Left ventricle myocardium inferior (tissue), 1 donor: Measurements from ENCODE around the gene TBC1D22A. TPM values are rescaled to one million over a fixed set of nuclear protein-coding genes. Genes with fewer than 3 reads are reported as not detected.

Experiments used
- DNase-seq: peaks from one replicate; pipeline ENCODE4 v3.0.0-alpha.2; 2020
- H3K27ac ChIP-seq: fragments of 200-600 bp; replicated peaks from 2 replicates; pipeline ENCODE4 v1.8.0; 2021
- H3K27me3 ChIP-seq: fragments of 200-600 bp; 2 replicates; pipeline ENCODE4 v1.8.0; 2021; ENCODE audit warnings: low read depth
- H3K36me3 ChIP-seq: fragments of 200-600 bp; 2 replicates; pipeline ENCODE4 v1.8.0; 2021
- H3K4me1 ChIP-seq: fragments of 200-600 bp; 2 replicates; pipeline ENCODE4 v1.8.0; 2021
- H3K4me3 ChIP-seq: fragments of 200-600 bp; 2 replicates; pipeline ENCODE4 v1.8.0; 2021; ENCODE audit warnings: mild to moderate bottlenecking, moderate library complexity
- H3K9me3 ChIP-seq: fragments of 200-600 bp; replicated peaks from 2 replicates; pipeline ENCODE4 v1.8.0; 2021
- intact Hi-C: fragments of 100-400 bp; cut with micrococcal nuclease; formaldehyde crosslinking; loops from one replicate; pipeline ENCODE4 v1.11.0; 2022
- total RNA-seq: library from RNA; stranded (reverse); fragmentation: NEBNext Ultra II Directional; extraction: Animal tissue kit (Norgen Biotek cat#: 25700); gene quantifications from one replicate; pipeline ENCODE4 v1.2.1, GENCODE V29; 2021
- TF ChIP-seq, protein P1 (sequence below): fragments of 200-600 bp; IDR thresholded peaks from 2 replicates; pipeline ENCODE4 v1.8.0; 2021; ENCODE audit warnings: antibody characterized with exemption, mild to moderate bottlenecking, borderline replicate concordance
- donor health status: DM: no; HTN: yes; CAD: no; lungs with severe emphysema.

TBC1D22A gene
- total RNA-seq, 1 donor from 2014 or later, result 16.2 TPM

DNA sequence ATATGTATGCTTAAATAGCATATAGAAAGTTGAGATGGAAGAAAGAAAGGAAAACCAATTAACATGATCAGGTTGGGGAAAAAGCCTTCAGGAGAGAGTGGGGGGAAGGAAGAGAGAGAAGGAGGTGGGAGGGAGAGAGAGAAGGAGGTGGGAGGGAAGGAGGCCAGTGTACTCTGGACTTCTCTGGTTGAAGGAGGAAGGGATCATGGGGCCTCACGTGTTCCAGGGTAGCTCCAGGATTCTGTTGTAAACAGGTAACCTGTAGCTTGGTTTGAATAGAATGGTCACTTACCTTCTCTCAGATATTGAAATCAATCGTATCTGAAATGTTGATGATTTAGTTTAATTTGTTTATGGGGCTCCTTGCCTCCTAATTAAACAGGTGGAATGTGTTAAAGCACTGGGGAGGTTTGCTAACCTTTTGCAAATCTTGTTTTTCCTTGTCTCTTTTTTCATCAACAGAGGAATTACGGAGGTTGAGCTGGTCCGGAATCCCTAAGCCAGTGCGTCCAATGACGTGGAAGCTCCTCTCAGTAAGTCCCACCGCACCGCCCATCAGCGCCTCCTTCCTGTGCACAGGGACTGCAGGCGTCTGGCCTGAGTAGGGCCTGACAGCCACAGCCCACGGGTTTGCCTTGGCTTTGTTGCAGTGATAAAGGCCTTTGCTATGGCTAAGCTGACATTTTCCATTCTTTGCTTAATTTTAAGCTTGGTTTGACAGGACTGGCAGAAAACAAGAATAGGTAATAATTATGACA, 115.9 kb downstream of the TBC1D22A start:
- DNase-seq, result no peak
- Histone ChIP-seq H3K9me3 (peaks cover 2% of the 10 kb centered on the region), H3K27me3 (no peaks in the 10 kb centered on the region), H3K36me3 (no peaks in the 10 kb centered on the region), H3K27ac (no peak overlapping the region), H3K4me1 (peaks cover 34% of the 10 kb centered on the region), H3K4me3 (no peak overlapping the region)
- TF ChIP-seq, protein P1, sequence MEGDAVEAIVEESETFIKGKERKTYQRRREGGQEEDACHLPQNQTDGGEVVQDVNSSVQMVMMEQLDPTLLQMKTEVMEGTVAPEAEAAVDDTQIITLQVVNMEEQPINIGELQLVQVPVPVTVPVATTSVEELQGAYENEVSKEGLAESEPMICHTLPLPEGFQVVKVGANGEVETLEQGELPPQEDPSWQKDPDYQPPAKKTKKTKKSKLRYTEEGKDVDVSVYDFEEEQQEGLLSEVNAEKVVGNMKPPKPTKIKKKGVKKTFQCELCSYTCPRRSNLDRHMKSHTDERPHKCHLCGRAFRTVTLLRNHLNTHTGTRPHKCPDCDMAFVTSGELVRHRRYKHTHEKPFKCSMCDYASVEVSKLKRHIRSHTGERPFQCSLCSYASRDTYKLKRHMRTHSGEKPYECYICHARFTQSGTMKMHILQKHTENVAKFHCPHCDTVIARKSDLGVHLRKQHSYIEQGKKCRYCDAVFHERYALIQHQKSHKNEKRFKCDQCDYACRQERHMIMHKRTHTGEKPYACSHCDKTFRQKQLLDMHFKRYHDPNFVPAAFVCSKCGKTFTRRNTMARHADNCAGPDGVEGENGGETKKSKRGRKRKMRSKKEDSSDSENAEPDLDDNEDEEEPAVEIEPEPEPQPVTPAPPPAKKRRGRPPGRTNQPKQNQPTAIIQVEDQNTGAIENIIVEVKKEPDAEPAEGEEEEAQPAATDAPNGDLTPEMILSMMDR, result no peak
- intact Hi-C loops, result no loop called here

DNA sequence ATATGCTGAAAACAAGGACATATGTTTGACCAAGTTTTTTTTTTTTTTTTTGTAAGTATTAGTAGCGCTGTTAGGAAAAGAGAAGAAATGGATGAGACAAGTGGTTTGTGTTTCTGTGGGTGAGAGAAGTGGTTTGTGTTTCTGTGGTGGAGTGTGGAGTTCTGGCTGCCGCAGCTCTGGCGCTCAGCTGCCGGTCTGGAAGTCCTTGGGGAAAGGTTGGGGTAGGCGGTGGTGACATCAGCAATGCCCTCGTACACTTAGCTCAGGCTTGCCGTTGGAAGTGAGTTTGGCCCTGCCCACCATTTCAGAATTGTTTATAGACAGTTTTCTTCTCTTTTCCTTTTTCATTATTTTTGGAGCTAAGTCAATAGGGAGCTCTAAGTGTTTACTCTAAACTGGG, 116.6 kb downstream of the TBC1D22A start:
- intact Hi-C loops, result no loop called here
- no peak overlapping the region for H3K4me3 ChIP-seq
- H3K27me3 ChIP-seq, result no peaks in the 10 kb centered on the region
- H3K9me3 ChIP-seq, result no peaks in the 10 kb centered on the region
- H3K4me1 ChIP-seq, result peaks cover 41% of the 10 kb centered on the region
- no peak for DNase-seq
- H3K36me3 ChIP-seq, result no peaks in the 10 kb centered on the region
- TF ChIP-seq, protein P1, result no peak
- H3K27ac ChIP-seq, result no peak overlapping the region

DNA sequence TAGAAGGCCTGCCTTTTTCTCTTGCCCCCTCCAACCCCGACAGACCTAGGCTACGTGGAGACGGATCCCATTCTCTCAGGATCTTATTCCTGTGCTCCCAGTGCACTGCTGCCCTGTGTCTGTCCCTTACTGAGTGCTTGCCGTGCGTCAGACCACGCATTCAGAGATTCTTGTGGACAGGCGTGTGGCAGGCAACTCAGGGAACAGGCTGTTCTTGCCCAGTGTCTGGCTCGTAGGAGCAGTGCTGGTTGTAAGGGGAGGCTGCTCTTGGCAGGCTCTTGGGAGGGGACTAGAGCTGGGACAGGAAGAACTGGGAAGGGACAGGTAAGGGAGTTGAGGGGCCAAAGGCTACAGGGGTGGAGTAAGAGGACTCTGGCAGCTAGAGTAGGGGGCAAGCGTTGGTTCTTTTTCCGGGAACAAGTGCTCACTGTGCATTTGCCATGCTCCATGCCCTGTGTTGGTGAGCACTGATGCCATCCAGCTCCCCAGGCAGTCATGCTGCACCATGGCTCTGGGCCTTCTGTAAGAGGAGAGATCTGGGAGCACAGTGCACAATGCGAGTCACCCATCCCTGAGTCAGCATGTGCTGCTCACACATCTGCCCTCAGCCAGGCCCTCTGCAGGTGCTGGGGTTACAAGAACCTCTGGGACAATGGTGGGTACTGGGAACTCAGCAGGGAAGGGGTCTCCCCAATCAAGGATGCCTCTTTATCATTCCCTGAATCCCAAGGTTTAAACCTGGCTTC, 119.1 kb downstream of the TBC1D22A start:
- Histone ChIP-seq H3K36me3 (no peaks in the 10 kb centered on the region), H3K4me3 (no peak overlapping the region), H3K27me3 (no peaks in the 10 kb centered on the region), H3K27ac (peak overlapping the region; percentile 83), H3K9me3 (no peaks in the 10 kb centered on the region), H3K4me1 (peaks cover 41% of the 10 kb centered on the region)
- DNase-seq, result peak; percentile 59
- TF ChIP-seq, protein P1, result no peak
- intact Hi-C loops, result no loop called here

DNA sequence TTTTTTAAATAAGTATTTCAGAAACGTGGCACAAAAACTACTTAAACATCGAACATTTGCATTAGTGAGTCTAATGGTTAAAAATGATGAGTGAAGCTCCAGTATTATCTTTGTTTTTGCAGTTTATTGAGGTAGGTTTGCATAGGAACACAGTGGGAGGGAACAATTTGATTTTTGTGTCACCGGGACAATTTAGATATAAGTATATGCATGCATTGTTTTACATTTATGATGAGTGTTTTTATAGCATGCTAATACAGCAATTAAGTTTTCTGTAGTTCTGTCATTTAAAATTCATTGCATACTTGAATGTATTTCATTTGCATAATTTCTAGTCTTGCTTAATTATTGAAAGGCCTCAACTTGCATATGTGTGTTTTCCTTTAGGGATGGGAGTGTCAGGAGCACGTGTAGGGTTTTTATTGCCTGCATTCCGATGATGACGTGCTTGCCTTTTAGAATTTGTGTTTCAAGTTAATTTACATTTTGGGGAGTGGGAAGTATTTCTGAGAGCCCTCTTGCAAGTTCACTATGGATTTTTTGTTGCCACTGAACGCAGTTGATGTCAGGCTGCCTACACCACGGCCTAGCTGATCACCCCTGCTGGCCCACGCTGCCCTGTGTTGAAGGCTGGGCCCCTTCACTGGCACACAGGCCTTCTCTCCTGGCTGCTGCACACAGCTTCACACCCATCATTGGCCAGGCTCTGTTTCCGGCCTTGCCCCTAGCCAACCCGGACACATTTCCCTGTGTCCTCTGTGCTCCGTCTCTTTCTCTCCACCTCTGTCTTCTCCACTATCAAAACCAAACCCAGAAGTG, 120.9 kb downstream of the TBC1D22A start:
- Histone ChIP-seq H3K36me3 (peaks cover under 1% of the 10 kb centered on the region), H3K9me3 (no peaks in the 10 kb centered on the region), H3K4me1 (peaks cover 41% of the 10 kb centered on the region), H3K27ac (no peak overlapping the region), H3K4me3 (no peak overlapping the region), H3K27me3 (no peaks in the 10 kb centered on the region)
- DNase-seq, result no peak
- intact Hi-C loops, result no loop called here
- TF ChIP-seq, protein P1, result no peak

DNA sequence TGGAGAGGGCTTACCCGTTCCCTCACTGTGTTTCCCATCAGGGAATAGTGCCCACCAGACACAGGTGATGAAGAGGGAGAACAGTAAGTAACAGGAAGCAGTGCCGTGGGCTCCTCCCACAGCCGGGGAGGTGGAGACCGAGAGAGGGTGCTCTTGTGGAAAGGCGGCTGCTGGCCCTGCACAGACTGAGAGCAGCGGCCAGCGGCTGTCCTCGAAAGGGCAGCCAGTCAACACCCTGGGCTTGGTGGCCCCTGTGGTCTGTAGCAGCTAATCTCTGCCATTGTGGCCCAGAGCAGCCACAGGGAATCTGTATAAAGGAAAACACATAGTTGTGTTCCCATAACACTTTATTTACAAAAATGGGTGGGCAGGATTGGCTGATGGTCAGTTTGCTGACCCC, 121.9 kb downstream of the TBC1D22A start:
- intact Hi-C loops, result no loop called here
- H3K36me3 ChIP-seq, result peaks cover 3% of the 10 kb centered on the region
- no peaks in the 10 kb centered on the region for H3K27me3 ChIP-seq
- H3K4me3 ChIP-seq, result no peak overlapping the region
- no peaks in the 10 kb centered on the region for H3K9me3 ChIP-seq
- no peak for DNase-seq
- H3K27ac ChIP-seq, result no peak overlapping the region
- TF ChIP-seq, protein P1, result no peak
- peaks cover 36% of the 10 kb centered on the region for H3K4me1 ChIP-seq
